ENCODE data around the gene CORO7.

DNA sequence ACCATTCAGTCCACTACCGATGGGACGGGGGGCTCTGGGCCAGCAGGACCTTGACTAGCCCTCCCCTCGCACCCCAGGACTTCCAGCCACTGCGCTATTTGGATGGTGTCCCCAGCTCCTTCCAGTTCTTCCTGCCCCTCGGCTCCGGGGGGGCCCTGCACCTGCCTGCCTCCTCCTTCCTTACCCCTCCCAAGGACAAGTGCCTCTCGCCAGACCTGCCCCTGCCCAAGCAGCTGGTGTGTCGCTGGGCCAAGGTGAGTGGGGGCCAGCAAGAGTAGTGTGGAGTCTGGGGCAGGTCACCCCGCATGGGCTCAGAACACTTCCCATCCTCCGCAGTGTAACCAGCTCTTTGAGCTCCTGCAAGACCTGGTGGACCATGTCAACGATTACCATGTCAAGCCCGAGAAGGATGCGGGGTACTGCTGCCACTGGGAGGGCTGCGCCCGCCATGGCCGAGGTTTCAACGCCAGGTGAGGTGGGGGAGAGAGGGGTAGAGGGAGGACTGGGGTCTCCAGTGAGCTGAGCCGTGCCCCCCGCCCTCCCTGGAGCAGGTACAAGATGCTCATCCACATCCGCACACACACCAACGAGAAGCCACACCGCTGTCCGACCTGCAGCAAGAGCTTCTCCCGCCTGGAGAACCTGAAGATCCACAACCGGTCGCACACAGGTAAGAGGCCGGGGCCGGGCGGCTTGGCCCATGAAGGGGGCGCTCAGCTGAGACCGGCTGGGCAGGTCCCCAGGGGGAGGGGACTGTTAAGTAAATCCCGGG is 81.5 kb downstream of the CORO7 start:
- TF ChIP-seq POLR2A (IDR thresholded peaks at IDR 0.05; ENCODE audit: low read length): no peak
- no peak for TF ChIP-seq GATA1 (IDR thresholded peaks at IDR 0.05; ENCODE audit: low read depth, low read length)

Data from erythroblast (primary cell).